NT2/D1 (cell line): Measurements from ENCODE around the gene CPEB2.

ENCODE experiments used
- DNase-seq: peaks from one replicate; pipeline ENCODE4 v3.0.0-alpha.2; 2011; ENCODE audit warnings: low read depth, low spot score
- H3K27me3 ChIP-seq: 2 replicates; pipeline ENCODE4 v1.6.0; 2011; ENCODE audit warnings: mild to moderate bottlenecking; ENCODE audit not compliant: insufficient read length, insufficient read depth
- H3K36me3 ChIP-seq: 2 replicates; pipeline ENCODE4 v1.6.1; 2011; ENCODE audit warnings: mild to moderate bottlenecking, low read length, mixed read lengths; ENCODE audit not compliant: insufficient read depth, insufficient read length
- H3K4me1 ChIP-seq: 2 replicates; pipeline ENCODE4 v1.5.1; 2011; ENCODE audit not compliant: insufficient read depth, insufficient read length
- H3K4me3 ChIP-seq: 2 replicates; pipeline ENCODE4 v1.5.1; 2011; ENCODE audit warnings: low read depth; ENCODE audit not compliant: insufficient read length
- H3K9ac ChIP-seq: 2 replicates; pipeline ENCODE4 v1.6.0; 2011; ENCODE audit warnings: low read depth; ENCODE audit not compliant: insufficient read length
- H3K9me3 ChIP-seq: 2 replicates; pipeline ENCODE4 v1.5.1; 2011; ENCODE audit warnings: mild to moderate bottlenecking, low read length; ENCODE audit not compliant: insufficient read depth
- SUZ12 ChIP-seq: IDR thresholded peaks from 2 replicates; pipeline ENCODE4 v1.6.1; 2011; ENCODE audit not compliant: insufficient read length, insufficient read depth; ENCODE audit errors: extremely low read depth
- YY1 ChIP-seq: IDR thresholded peaks from 2 replicates; pipeline ENCODE4 v1.6.1; 2011; ENCODE audit not compliant: insufficient read length, insufficient read depth
- ZNF274 ChIP-seq: IDR thresholded peaks from 2 replicates; pipeline ENCODE4 v1.6.1; 2011; ENCODE audit warnings: mild to moderate bottlenecking, low read depth, low read length

CPEB2 gene

DNA sequence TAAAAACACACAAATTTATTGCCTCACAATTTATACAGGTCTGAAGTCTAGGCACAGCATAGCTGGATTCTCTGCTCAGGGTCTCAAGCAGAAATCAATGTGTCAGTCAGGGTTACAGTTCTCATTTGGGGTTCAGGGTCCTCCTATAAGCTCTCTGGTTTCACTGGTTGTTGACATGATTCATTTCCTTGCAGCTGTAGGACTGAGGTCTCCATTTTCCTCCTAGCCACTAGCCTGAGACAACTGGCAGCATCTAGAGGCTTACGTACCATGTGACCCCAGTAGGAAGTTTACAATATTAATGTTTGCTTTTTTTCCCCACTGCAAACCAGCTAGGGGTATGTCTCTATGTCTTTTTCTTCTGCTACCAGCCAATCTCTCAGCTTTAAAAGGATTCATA lies 102.5 kb downstream of the CPEB2 start:
- TF ChIP-seq YY1 (no peak), ZNF274 (no peak), SUZ12 (no peak)
- H3K36me3 ChIP-seq = no peaks in the 10 kb centered on the region

DNA sequence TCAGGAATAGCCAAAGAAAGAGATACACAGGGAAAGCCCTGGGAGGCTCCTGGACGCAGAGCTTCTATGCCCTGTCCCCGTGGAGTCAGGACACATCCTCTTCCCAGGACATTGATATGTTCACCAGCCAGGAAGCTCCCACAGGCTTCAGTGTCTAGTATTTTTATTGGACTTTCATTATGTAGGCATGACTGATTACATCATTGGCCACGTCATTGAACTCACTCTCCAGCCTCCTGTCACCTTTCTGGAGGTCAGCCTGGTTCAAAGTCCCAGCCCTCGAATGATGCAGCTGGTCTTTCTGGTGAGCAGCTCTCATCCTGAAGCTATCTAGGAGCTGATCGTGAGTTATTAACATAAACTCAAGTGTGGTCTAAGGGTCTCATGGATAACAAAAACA lies 104.1 kb downstream of the CPEB2 start:
- TF ChIP-seq ZNF274 (no peak), SUZ12 (no peak), YY1 (no peak)
- no peak for DNase-seq
- H3K36me3 ChIP-seq = no peaks in the 10 kb centered on the region
- no peak overlapping the region for H3K4me3 ChIP-seq
- no peaks in the 10 kb centered on the region for H3K27me3 ChIP-seq
- H3K4me1 ChIP-seq = no peaks in the 10 kb centered on the region
- H3K9ac ChIP-seq = no peak overlapping the region
- H3K9me3 ChIP-seq = peaks cover 5% of the 10 kb centered on the region; the same call in 1 of the 2 replicates

More for the DNA sequence above, 102.5 kb downstream of the CPEB2 start:
- Histone ChIP-seq H3K4me3 (no peak overlapping the region), H3K9me3 (peaks cover 5% of the 10 kb centered on the region; the same call in 1 of the 2 replicates), H3K4me1 (no peaks in the 10 kb centered on the region), H3K27me3 (no peaks in the 10 kb centered on the region), H3K9ac (no peak overlapping the region)
- no peak for DNase-seq

DNA sequence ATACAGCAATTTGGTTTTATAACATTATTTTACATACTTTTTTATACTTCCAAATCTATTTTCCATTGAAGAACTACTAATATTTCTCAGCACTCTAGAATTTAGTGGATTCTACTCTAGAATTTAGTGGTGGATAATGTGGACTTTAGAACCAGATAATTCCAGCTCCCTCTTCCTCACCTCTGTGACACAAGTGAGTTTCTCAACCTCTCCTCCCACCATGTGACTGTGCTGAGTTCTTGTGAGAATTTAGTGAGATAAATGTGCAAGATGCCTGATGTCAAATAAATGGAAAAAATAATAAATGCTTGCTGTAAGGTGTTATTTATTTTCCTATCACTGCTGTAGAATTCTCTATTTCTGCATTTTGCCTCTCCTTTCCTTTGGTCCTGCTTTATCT lies 107.3 kb downstream of the CPEB2 start:
- Histone ChIP-seq H3K36me3 (no peaks in the 10 kb centered on the region), H3K4me1 (no peaks in the 10 kb centered on the region), H3K27me3 (no peaks in the 10 kb centered on the region), H3K9ac (no peak overlapping the region), H3K4me3 (no peak overlapping the region), H3K9me3 (no peaks in the 10 kb centered on the region)
- DNase-seq = no peak
- TF ChIP-seq ZNF274 (no peak), YY1 (no peak), SUZ12 (no peak)

DNA sequence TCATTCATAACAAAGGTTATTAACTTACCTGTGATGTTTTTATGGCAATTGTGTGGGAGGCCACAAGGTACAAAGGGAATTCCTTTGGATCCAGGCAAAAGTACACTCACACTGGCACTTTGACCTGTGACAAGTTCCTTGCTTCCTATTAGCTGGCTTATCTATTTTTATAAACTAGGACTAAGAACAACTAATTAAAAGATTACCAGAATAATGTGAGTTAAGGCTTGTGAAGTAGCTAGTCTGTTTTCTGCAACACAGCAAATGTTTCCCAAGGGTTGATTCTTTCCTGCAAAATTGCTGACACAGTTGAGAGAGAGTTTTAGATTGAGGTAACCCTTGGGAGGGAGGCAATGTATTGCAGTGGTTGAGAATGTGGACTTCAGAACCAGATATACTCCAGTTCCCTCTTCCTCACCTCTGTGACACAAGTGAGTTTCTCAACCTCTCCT lies 107.9 kb downstream of the CPEB2 start:
- Histone ChIP-seq H3K4me1 (no peaks in the 10 kb centered on the region), H3K9me3 (no peaks in the 10 kb centered on the region), H3K4me3 (no peak overlapping the region), H3K36me3 (no peaks in the 10 kb centered on the region), H3K27me3 (no peaks in the 10 kb centered on the region), H3K9ac (no peak overlapping the region)
- TF ChIP-seq YY1 (no peak), ZNF274 (no peak), SUZ12 (no peak)
- DNase-seq = no peak

DNA sequence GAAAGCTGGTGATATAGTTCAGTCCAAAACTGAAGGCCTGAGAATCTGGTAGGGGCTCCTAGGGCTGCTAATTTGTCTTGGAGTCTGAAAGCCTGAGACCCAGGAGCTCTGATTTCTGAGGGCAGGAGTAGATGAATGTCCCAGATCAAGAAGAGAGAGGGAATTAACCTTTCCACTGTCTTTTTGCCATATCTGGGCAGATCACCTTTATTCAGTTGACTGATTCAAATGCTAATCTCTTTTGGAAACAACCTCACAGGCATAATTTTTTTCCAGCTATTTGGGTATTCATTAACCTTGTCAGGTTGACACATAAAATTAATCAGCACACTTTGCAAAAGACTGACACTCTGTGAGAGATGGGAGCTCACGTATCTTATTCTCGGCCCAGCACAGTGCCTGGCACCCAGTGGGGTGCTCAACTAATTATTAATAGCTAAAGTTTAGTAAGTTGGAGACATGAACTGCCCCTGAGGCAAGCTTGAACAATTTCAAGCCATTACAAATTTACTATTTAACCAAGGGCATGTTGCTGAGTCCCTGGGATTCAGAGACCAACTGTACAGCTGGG lies 114.3 kb downstream of the CPEB2 start:
- TF ChIP-seq YY1 (no peak), SUZ12 (no peak), ZNF274 (no peak)
- DNase-seq = no peak
- H3K4me1 ChIP-seq = no peaks in the 10 kb centered on the region

DNA sequence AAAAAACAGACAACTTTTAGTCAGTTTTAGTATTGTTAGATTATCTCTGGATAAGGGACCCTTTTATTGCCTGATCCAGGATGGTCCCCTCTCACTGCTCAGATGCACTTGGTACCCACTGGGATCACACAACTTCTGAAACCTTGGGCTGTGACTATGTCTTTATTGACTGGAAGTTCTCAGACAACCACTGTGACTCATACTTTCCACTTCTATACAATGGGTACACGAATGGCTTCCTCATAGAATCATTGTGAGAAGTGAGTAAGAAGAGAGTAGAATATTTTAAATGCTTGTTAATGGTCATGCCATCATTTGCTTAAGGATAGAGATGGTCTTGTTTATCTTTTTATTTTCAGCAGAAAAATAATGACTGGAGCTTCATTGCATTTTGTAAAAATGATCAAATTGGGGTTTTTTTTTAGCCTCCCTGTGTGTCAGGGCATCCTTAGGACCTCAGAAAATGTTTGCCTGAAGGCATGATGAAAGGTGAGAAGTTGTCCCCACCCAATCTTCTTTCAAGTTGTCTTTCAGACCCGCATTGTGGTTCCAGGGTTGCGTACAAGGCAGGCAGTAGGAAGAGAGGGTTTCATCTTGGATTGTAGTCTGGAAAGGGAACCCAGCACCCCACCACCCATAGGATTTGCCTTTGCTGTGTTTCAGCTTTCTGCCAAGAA lies 115.1 kb downstream of the CPEB2 start:
- TF ChIP-seq YY1 (no peak), ZNF274 (no peak), SUZ12 (no peak)
- H3K9me3 ChIP-seq = no peaks in the 10 kb centered on the region
- DNase-seq = no peak
- no peaks in the 10 kb centered on the region for H3K36me3 ChIP-seq
- no peak overlapping the region for H3K9ac ChIP-seq
- no peaks in the 10 kb centered on the region for H3K27me3 ChIP-seq
- no peaks in the 10 kb centered on the region for H3K4me1 ChIP-seq
- no peak overlapping the region for H3K4me3 ChIP-seq

More for the DNA sequence above, 114.3 kb downstream of the CPEB2 start:
- Histone ChIP-seq H3K4me3 (no peak overlapping the region), H3K9ac (no peak overlapping the region), H3K36me3 (no peaks in the 10 kb centered on the region), H3K9me3 (no peaks in the 10 kb centered on the region), H3K27me3 (no peaks in the 10 kb centered on the region)

DNA sequence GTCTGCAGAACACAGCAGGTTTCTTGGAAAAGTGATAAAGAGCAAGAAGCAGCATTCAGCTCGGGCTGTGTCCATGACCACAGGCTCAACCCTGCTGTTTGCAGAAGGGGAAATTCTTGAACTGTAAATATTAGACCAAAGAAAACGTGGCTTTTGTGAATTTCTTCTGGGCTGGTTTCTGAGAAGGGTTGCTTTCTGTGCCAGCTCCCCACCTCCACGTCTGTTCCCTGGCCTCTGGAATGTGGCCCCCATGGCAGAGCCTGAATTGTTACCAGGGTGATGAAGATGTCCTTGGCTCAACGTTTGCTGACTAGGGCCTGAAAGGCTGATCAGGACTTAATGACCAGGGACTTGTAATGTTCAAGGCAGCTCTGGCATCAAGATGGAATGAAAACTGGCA lies 116.0 kb downstream of the CPEB2 start:
- Histone ChIP-seq H3K9me3 (no peaks in the 10 kb centered on the region), H3K27me3 (no peaks in the 10 kb centered on the region), H3K36me3 (no peaks in the 10 kb centered on the region), H3K9ac (no peak overlapping the region), H3K4me1 (no peaks in the 10 kb centered on the region), H3K4me3 (no peak overlapping the region)
- TF ChIP-seq YY1 (no peak), ZNF274 (no peak), SUZ12 (no peak)
- DNase-seq = no peak
